NT2/D1 (cell line): Measurements from ENCODE around the gene NLRP7.
"Not testable (repeated sequence)": the region's sequence is repeated elsewhere in the genome, so short reads cannot be mapped to it uniquely, and the experiment has no call there.

Source experiments
- DNase-seq: peaks from one replicate; pipeline ENCODE4 v3.0.0-alpha.2; 2011; ENCODE audit warnings: low read depth, low spot score
- H3K27me3 ChIP-seq: 2 replicates; pipeline ENCODE4 v1.6.0; 2011; ENCODE audit warnings: mild to moderate bottlenecking; ENCODE audit not compliant: insufficient read length, insufficient read depth
- H3K36me3 ChIP-seq: 2 replicates; pipeline ENCODE4 v1.6.1; 2011; ENCODE audit warnings: mild to moderate bottlenecking, low read length, mixed read lengths; ENCODE audit not compliant: insufficient read depth, insufficient read length
- H3K4me1 ChIP-seq: 2 replicates; pipeline ENCODE4 v1.5.1; 2011; ENCODE audit not compliant: insufficient read depth, insufficient read length
- H3K4me3 ChIP-seq: 2 replicates; pipeline ENCODE4 v1.5.1; 2011; ENCODE audit warnings: low read depth; ENCODE audit not compliant: insufficient read length
- H3K9ac ChIP-seq: 2 replicates; pipeline ENCODE4 v1.6.0; 2011; ENCODE audit warnings: low read depth; ENCODE audit not compliant: insufficient read length
- H3K9me3 ChIP-seq: 2 replicates; pipeline ENCODE4 v1.5.1; 2011; ENCODE audit warnings: mild to moderate bottlenecking, low read length; ENCODE audit not compliant: insufficient read depth
- SUZ12 ChIP-seq: IDR thresholded peaks from 2 replicates; pipeline ENCODE4 v1.6.1; 2011; ENCODE audit not compliant: insufficient read length, insufficient read depth; ENCODE audit errors: extremely low read depth
- YY1 ChIP-seq: IDR thresholded peaks from 2 replicates; pipeline ENCODE4 v1.6.1; 2011; ENCODE audit not compliant: insufficient read length, insufficient read depth
- ZNF274 ChIP-seq: IDR thresholded peaks from 2 replicates; pipeline ENCODE4 v1.6.1; 2011; ENCODE audit warnings: mild to moderate bottlenecking, low read depth, low read length

The NLRP7 gene

GRCh38 chr19:54896036-54896435 is 51.3 kb downstream of the NLRP7 start:
- Histone ChIP-seq H3K9ac (no peak overlapping the region), H3K27me3 (no peaks in the 10 kb centered on the region), H3K4me3 (no peak overlapping the region), H3K36me3 (no peaks in the 10 kb centered on the region), H3K9me3 (no peaks in the 10 kb centered on the region), H3K4me1 (peaks cover 2% of the 10 kb centered on the region)
- DNase-seq = no peak
- TF ChIP-seq SUZ12 = no peak
- no peak for TF ChIP-seq ZNF274
- no peak for TF ChIP-seq YY1

- not testable (repeated sequence) for H3K4me1 ChIP-seq, DNase-seq, H3K4me3 ChIP-seq, H3K36me3 ChIP-seq, H3K9me3 ChIP-seq, H3K27me3 ChIP-seq, H3K9ac ChIP-seq
Measured at GRCh38 chr19:54894106-54894505, 53.2 kb downstream of the NLRP7 start.

GRCh38 chr19:54893406-54893805 is 53.9 kb downstream of the NLRP7 start:
- no peak for TF ChIP-seq YY1
- TF ChIP-seq SUZ12 = no peak
- TF ChIP-seq ZNF274 = no peak
- Histone ChIP-seq H3K9ac (no peak overlapping the region), H3K27me3 (no peaks in the 10 kb centered on the region), H3K36me3 (no peaks in the 10 kb centered on the region), H3K4me3 (no peak overlapping the region), H3K9me3 (no peaks in the 10 kb centered on the region), H3K4me1 (peaks cover 2% of the 10 kb centered on the region)
- DNase-seq = peak; percentile 16

- H3K9ac ChIP-seq = no peak overlapping the region
- TF ChIP-seq ZNF274 (no peak), SUZ12 (no peak), YY1 (no peak)
- H3K4me3 ChIP-seq = no peak overlapping the region
- no peak for DNase-seq
- no peaks in the 10 kb centered on the region for H3K9me3 ChIP-seq
- H3K36me3 ChIP-seq = no peaks in the 10 kb centered on the region
- H3K27me3 ChIP-seq = no peaks in the 10 kb centered on the region
- no peaks in the 10 kb centered on the region for H3K4me1 ChIP-seq
Measured at GRCh38 chr19:54889566-54889965, 57.8 kb downstream of the NLRP7 start.

- DNase-seq = no peak
- no peaks in the 10 kb centered on the region for H3K27me3 ChIP-seq
Measured at GRCh38 chr19:54888239-54888638, 59.1 kb downstream of the NLRP7 start.

GRCh38 chr19:54883228-54883627 is 64.1 kb downstream of the NLRP7 start:
- H3K36me3 ChIP-seq = no peaks in the 10 kb centered on the region
- peaks cover 14% of the 10 kb centered on the region for H3K27me3 ChIP-seq
- DNase-seq = no peak
- H3K9me3 ChIP-seq = no peaks in the 10 kb centered on the region
- no peak overlapping the region for H3K4me3 ChIP-seq
- no peak for TF ChIP-seq ZNF274
- TF ChIP-seq SUZ12 = no peak
- TF ChIP-seq YY1 = no peak
- peaks cover 4% of the 10 kb centered on the region for H3K4me1 ChIP-seq
- no peak overlapping the region for H3K9ac ChIP-seq

More at GRCh38 chr19:54888239-54888638, 59.1 kb downstream of the NLRP7 start:
- Histone ChIP-seq H3K36me3 (no peaks in the 10 kb centered on the region), H3K9ac (no peak overlapping the region), H3K9me3 (no peaks in the 10 kb centered on the region), H3K4me3 (no peak overlapping the region), H3K4me1 (no peaks in the 10 kb centered on the region)
- TF ChIP-seq SUZ12 (no peak), ZNF274 (no peak), YY1 (no peak)

GRCh38 chr19:54882758-54883157 is 64.6 kb downstream of the NLRP7 start:
- no peak overlapping the region for H3K9ac ChIP-seq

GRCh38 chr19:54881884-54882283 is 65.4 kb downstream of the NLRP7 start:
- Histone ChIP-seq H3K4me3 (no peak overlapping the region), H3K4me1 (peaks cover 4% of the 10 kb centered on the region), H3K27me3 (peaks cover 14% of the 10 kb centered on the region), H3K9ac (no peak overlapping the region), H3K9me3 (no peaks in the 10 kb centered on the region), H3K36me3 (no peaks in the 10 kb centered on the region)
- no peak for DNase-seq
- TF ChIP-seq SUZ12 (no peak), YY1 (no peak), ZNF274 (no peak)

More at GRCh38 chr19:54882758-54883157, 64.6 kb downstream of the NLRP7 start:
- peaks cover 4% of the 10 kb centered on the region for H3K4me1 ChIP-seq
- H3K36me3 ChIP-seq = no peaks in the 10 kb centered on the region
- H3K9me3 ChIP-seq = no peaks in the 10 kb centered on the region
- no peak for TF ChIP-seq YY1
- TF ChIP-seq SUZ12 = no peak
- no peak for TF ChIP-seq ZNF274
- no peak overlapping the region for H3K4me3 ChIP-seq
- peaks cover 14% of the 10 kb centered on the region for H3K27me3 ChIP-seq
- DNase-seq = no peak
